Left lung (tissue), 10 donors: ENCODE data around the gene TNKS2. TPM values are rescaled to one million over a fixed set of nuclear protein-coding genes. Genes with fewer than 3 reads are reported as not detected.

Experiments
- ATAC-seq: fragments of 200-7000 bp; cut with Tn5 transposase; one replicate; pipeline ENCODE4 v1.9.1; 2020; ENCODE audit warnings: moderate library complexity
- DNase-seq, 4 donors: peaks; one replicate each; pipeline ENCODE4 v3.0.0-alpha.2; 2013 to 2020
- H3K27ac ChIP-seq, 2 donors: fragments of 200-600 bp; sonication (generic) in 1 of 2; one replicate each; pipeline versions ENCODE4 v1.5.0 to v1.8.0; 2020 to 2021
- H3K27me3 ChIP-seq, 2 donors: fragments of 200-600 bp; sonication (generic) in 1 of 2; one replicate each; pipeline versions ENCODE4 v1.5.0 to v1.8.0; 2020 to 2021
- H3K36me3 ChIP-seq, 2 donors: fragments of 200-600 bp; sonication (generic) in 1 of 2; one replicate each; pipeline versions ENCODE4 v1.5.0 to v1.8.0; 2020 to 2021
- H3K4me1 ChIP-seq, 2 donors: fragments of 200-600 bp; one replicate each; pipeline ENCODE4 v1.8.0; 2021
- H3K4me3 ChIP-seq, 2 donors: fragments of 200-600 bp; sonication (generic) in 1 of 2; one replicate each; pipeline versions ENCODE4 v1.5.0 to v1.8.0; 2020 to 2021; ENCODE audit warnings: mild to moderate bottlenecking in 1 of 2
- H3K9me3 ChIP-seq, 2 donors: fragments of 200-600 bp; sonication (generic) in 1 of 2; one replicate each; pipeline versions ENCODE4 v1.5.0 to v1.8.0; 2020 to 2021
- CTCF ChIP-seq, 2 donors: fragments of 200-600 bp; sonication (generic) in 1 of 2; IDR thresholded peaks; one replicate each; pipeline versions ENCODE4 v1.5.0 to v1.8.0; 2021; ENCODE audit warnings: antibody characterized with exemption in 2 of 2
- intact Hi-C, 2 donors: fragments of 100-400 bp; cut with DNase I; formaldehyde crosslinking; loops; one replicate each; pipeline versions ENCODE4 v1.11.2 to v1.14.2; 2022
- polyA plus RNA-seq, 6 donors: library from polyadenylated mRNA; unstranded; fragments of 120-200 nt; gene quantifications; one replicate each; pipeline ENCODE4 v1.2.1, GENCODE V29; 2013; ENCODE audit not compliant: insufficient read length in 6 of 6
- total RNA-seq, 2 donors: library from RNA; stranded (reverse); fragmentation: NEBNext Ultra II Directional; extraction: Animal tissue kit (Norgen Biotek cat#: 25700); gene quantifications; one replicate each; pipeline ENCODE4 v1.2.1, GENCODE V29; 2021
- donor health status: DM: no; HTN: yes; CAD: no.
- donor health status: DM: no; HTN: no; CAD: no.

The TNKS2 gene
- total and polyA plus RNA-seq, 8 donors, result 37.1 to 66.0 (median 57.7) TPM

- ATAC-seq, result no peak
- no peaks in the 10 kb centered on the region for H3K27me3 ChIP-seq
- no peaks in the 10 kb centered on the region for H3K36me3 ChIP-seq
- no peak overlapping the region for H3K4me3 ChIP-seq
- H3K9me3 ChIP-seq, result no peaks in the 10 kb centered on the region
- intact Hi-C loops, result no loop called here
- no peak for DNase-seq
- H3K27ac ChIP-seq, result no peak overlapping the region
- no peak for TF ChIP-seq CTCF (IDR thresholded peaks at IDR 0.05)
- H3K4me1 ChIP-seq, result no peaks in the 10 kb centered on the region
Measured at GRCh38 chr10:91776266-91776665, 22.0 kb upstream of the TNKS2 start.

DNA sequence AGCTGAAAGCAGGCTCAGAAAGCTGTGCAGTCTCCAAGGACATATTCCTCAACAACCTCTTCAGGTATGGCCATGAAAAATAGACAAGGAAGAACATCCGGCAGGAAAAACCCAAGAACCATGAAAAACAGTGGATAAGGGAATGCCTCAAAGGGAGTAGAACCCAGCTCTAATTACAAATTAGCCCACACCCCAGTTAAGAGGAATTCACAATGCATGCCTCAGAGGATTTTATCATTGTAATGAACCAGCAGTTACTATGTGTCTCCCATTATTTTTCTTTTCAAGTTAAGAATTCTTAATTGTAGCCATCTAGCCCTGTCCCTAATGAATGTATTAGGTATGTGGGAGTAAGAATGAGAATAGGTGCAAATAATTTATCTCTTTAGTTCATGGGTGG, 19.7 kb upstream of the TNKS2 start:
- DNase-seq (no peak), ATAC-seq (no peak)
- intact Hi-C loops, result no loop called here
- no peaks in the 10 kb centered on the region for H3K36me3 ChIP-seq
- H3K4me1 ChIP-seq, result no peaks in the 10 kb centered on the region
- no peak for TF ChIP-seq CTCF (IDR thresholded peaks at IDR 0.05)
- H3K9me3 ChIP-seq, result no peaks in the 10 kb centered on the region
- no peaks in the 10 kb centered on the region for H3K27me3 ChIP-seq
- no peak overlapping the region for H3K4me3 ChIP-seq
- H3K27ac ChIP-seq, result no peak overlapping the region

DNA sequence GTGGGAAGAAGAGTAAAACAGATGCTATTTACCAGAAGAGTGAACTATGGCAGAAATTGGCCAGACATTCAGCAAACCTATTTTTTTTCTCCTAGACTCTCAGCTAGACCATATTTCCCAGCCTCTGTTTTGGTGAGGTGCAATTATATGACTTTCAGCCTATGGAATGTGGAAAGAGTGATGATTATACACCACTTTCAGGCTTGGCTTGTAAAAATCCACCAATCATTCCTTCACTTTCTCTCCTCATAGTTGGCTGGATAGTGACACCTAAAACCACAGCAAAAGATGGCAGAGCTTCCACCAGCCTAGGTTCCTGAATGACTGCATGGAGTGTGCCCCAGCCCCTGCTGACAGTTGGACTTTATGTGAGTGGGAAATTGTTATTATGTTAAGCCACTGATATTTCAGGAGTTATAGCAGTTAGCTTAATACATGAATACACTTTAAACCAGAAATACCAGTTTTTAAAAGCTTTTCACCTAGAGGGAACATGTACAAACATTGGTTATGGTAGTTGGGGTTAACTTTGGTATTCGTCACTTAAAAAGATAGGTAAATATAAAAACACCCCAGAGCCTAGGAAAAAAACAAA, 19.1 kb upstream of the TNKS2 start:
- Histone ChIP-seq H3K4me1 (no peaks in the 10 kb centered on the region), H3K36me3 (no peaks in the 10 kb centered on the region), H3K9me3 (no peaks in the 10 kb centered on the region), H3K27ac (no peak overlapping the region), H3K27me3 (no peaks in the 10 kb centered on the region), H3K4me3 (no peak overlapping the region)
- no peak for DNase-seq
- intact Hi-C loops, result no loop called here
- ATAC-seq, result no peak
- no peak for TF ChIP-seq CTCF (IDR thresholded peaks at IDR 0.05)

- no peak for ATAC-seq
- no peak overlapping the region for H3K27ac ChIP-seq
- no peak overlapping the region for H3K4me3 ChIP-seq
- H3K36me3 ChIP-seq, result no peaks in the 10 kb centered on the region
- intact Hi-C loops, result no loop called here
- no peaks in the 10 kb centered on the region for H3K4me1 ChIP-seq
- no peak for DNase-seq
- TF ChIP-seq CTCF (IDR thresholded peaks at IDR 0.05), result no peak
- no peaks in the 10 kb centered on the region for H3K27me3 ChIP-seq
- no peaks in the 10 kb centered on the region for H3K9me3 ChIP-seq
Measured at GRCh38 chr10:91782539-91782938, 15.7 kb upstream of the TNKS2 start.

DNA sequence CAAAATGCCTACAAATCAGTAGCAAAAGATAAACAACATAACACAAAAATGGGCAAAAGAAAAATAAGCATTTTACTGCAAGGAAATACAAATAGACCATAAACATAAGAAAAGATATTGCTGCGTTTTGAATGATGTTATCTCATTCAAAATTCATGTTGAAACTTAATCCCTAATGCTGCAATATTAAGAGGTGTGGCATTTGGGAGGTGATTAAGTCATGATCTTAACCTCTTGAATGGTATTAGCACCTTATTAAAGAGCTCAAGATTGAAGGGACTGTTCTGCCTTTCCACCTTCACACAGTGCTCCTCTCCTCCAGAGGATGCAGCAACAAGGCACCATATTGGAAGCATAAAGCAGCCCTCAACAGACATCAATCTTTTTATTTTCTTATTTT, 12.4 kb upstream of the TNKS2 start:
- no peaks in the 10 kb centered on the region for H3K9me3 ChIP-seq
- no peak overlapping the region for H3K27ac ChIP-seq
- ATAC-seq (no peak), DNase-seq (no peak)
- H3K4me1 ChIP-seq, result no peaks in the 10 kb centered on the region
- H3K27me3 ChIP-seq, result no peaks in the 10 kb centered on the region
- intact Hi-C loops, result no loop called here
- H3K4me3 ChIP-seq, result no peak overlapping the region
- TF ChIP-seq CTCF (IDR thresholded peaks at IDR 0.05), result no peak
- no peaks in the 10 kb centered on the region for H3K36me3 ChIP-seq
